AG09309 (cell line): ENCODE data around the gene SERPINH1.

Experiments used
- DNase-seq: peaks from one replicate; pipeline ENCODE4 v3.0.0-alpha.2; 2010; ENCODE audit warnings: low read depth
- H3K4me3 ChIP-seq: 2 replicates; pipeline ENCODE4 v1.5.1; 2011; ENCODE audit warnings: mild to moderate bottlenecking, low read depth, low read length, moderate library complexity; ENCODE audit not compliant: control insufficient read depth
- TF ChIP-seq, protein P1 (sequence below): IDR thresholded peaks from 2 replicates; pipeline ENCODE4 v1.5.1; 2011; ENCODE audit warnings: mild to moderate bottlenecking, low read depth, low read length, inconsistent platforms; ENCODE audit not compliant: insufficient read depth, control insufficient read depth; ENCODE audit errors: missing control alignments

SERPINH1 gene

DNA sequence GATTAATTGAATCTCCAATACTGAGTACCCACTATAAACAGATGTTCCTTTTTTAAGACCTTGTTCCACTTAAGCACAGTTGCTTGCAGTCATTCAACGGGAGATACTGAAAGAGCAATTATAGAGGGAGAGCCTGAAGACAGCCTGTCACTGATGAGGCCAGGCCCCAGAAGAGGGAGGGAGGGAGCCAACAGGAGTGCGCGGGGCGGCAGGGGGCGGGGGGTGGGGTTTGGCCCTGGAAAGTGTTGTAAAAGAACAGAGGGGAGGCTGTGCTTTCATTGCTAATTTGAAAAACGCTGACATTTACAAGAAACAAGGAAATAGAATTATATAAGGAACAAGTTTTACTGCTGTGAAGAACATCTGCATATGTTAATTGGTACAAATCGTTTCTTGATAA lies 53.7 kb downstream of the SERPINH1 start:
- TF ChIP-seq, protein P1, sequence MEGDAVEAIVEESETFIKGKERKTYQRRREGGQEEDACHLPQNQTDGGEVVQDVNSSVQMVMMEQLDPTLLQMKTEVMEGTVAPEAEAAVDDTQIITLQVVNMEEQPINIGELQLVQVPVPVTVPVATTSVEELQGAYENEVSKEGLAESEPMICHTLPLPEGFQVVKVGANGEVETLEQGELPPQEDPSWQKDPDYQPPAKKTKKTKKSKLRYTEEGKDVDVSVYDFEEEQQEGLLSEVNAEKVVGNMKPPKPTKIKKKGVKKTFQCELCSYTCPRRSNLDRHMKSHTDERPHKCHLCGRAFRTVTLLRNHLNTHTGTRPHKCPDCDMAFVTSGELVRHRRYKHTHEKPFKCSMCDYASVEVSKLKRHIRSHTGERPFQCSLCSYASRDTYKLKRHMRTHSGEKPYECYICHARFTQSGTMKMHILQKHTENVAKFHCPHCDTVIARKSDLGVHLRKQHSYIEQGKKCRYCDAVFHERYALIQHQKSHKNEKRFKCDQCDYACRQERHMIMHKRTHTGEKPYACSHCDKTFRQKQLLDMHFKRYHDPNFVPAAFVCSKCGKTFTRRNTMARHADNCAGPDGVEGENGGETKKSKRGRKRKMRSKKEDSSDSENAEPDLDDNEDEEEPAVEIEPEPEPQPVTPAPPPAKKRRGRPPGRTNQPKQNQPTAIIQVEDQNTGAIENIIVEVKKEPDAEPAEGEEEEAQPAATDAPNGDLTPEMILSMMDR, result no peak
- DNase-seq, result no peak
- no peak overlapping the region for H3K4me3 ChIP-seq

DNA sequence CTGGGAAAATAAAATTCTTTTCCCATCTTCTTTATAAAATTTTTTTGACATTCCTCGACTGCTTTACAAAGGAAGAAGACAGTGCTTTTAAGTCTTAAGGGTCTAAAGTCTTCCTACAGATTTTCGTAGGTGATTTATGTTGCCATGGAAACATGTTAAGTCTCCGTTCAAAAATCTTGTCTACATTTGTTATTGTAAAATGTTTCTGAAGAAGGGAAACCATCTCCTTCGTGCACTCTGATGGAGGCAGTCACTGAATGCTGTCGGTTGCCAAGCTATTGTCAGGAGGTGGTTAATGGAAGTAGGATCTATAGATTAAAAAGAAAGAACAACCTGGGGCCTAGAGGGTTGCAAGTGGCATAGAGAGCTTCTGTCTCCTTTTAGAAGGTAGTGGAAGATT lies 54.2 kb downstream of the SERPINH1 start:
- no peak for DNase-seq
- TF ChIP-seq, protein P1, result no peak

More for the DNA sequence above, 54.2 kb downstream of the SERPINH1 start:
- H3K4me3 ChIP-seq, result no peak overlapping the region
